NCI-H446 treated with DMSO at 0.1 percent for 48 hours (cell line): Measurements from ENCODE around the gene GNAQ.

Experiments
- DNase-seq: peaks from one replicate; lab custom pipeline; 2025; lab: John Stamatoyannopoulos, UW

GNAQ gene

GRCh38 chr9:77974434-77974833 lies 57.2 kb downstream of the GNAQ start:
- no peak for DNase-seq

- DNase-seq, result no peak
These were observed 62.5 kb downstream of the GNAQ start for GRCh38 chr9:77969083-77969482.

GRCh38 chr9:77968506-77968905 lies 63.1 kb downstream of the GNAQ start:
- DNase-seq, result no peak

GRCh38 chr9:77966718-77967117 lies 64.9 kb downstream of the GNAQ start:
- DNase-seq, result no peak

- DNase-seq, result no peak
These were observed 66.0 kb downstream of the GNAQ start for GRCh38 chr9:77965445-77966123.

GRCh38 chr9:77964258-77964657 lies 67.4 kb downstream of the GNAQ start:
- DNase-seq, result no peak

- DNase-seq, result no peak
These were observed 70.1 kb downstream of the GNAQ start for GRCh38 chr9:77961541-77961940.

GRCh38 chr9:77960356-77961153 lies 71.1 kb downstream of the GNAQ start:
- DNase-seq, result no peak

GRCh38 chr9:77959803-77960202 lies 71.8 kb downstream of the GNAQ start:
- no peak for DNase-seq

- DNase-seq, result no peak
These were observed 74.0 kb downstream of the GNAQ start for GRCh38 chr9:77957652-77958051.

- no peak for DNase-seq
These were observed 75.1 kb downstream of the GNAQ start for GRCh38 chr9:77956555-77956954.

- DNase-seq, result no peak
These were observed 77.0 kb downstream of the GNAQ start for GRCh38 chr9:77954666-77955015.

- DNase-seq, result no peak
These were observed 77.5 kb downstream of the GNAQ start for GRCh38 chr9:77954013-77954665.

GRCh38 chr9:77953590-77953989 lies 78.0 kb downstream of the GNAQ start:
- DNase-seq, result no peak

GRCh38 chr9:77952635-77953328 lies 78.8 kb downstream of the GNAQ start:
- peak; percentile 14 for DNase-seq

GRCh38 chr9:77951369-77951768 lies 80.2 kb downstream of the GNAQ start:
- DNase-seq, result no peak

- no peak for DNase-seq
These were observed 81.7 kb downstream of the GNAQ start for GRCh38 chr9:77949751-77950436.

- DNase-seq, result no peak
These were observed 84.0 kb downstream of the GNAQ start for GRCh38 chr9:77947651-77948050.

GRCh38 chr9:77946969-77947620 lies 84.5 kb downstream of the GNAQ start:
- DNase-seq, result no peak

- no peak for DNase-seq
These were observed 85.3 kb downstream of the GNAQ start for GRCh38 chr9:77946296-77946695.

GRCh38 chr9:77945798-77946197 lies 85.8 kb downstream of the GNAQ start:
- DNase-seq, result no peak
